Measurements from ENCODE around the gene ASB6. TPM values are rescaled to one million over a fixed set of nuclear protein-coding genes. Genes with fewer than 3 reads are reported as not detected.

The ASB6 gene
- total RNA-seq, 1 donor from 2014 or later: 21.9 TPM

- no peaks in the 10 kb centered on the region for H3K9me3 Mint-ChIP-seq
- H3K27ac Mint-ChIP-seq (ENCODE audit: unreplicated experiment): no peak overlapping the region
- peak overlapping the region; percentile 59 for H3K4me3 Mint-ChIP-seq
- DNase-seq (ENCODE audit: low read depth, low spot score): no peak
- TF ChIP-seq CTCF (conservative IDR thresholded peaks at IDR 0.05): no peak
- peaks cover 3% of the 10 kb centered on the region for H3K27me3 Mint-ChIP-seq (ENCODE audit: low read depth)
- H3K36me3 Mint-ChIP-seq (ENCODE audit: low read depth): no peaks in the 10 kb centered on the region
- H3K4me1 Mint-ChIP-seq: peaks cover 41% of the 10 kb centered on the region
Observed at GRCh38 chr9:129608561-129609481, 33.1 kb downstream of the ASB6 start.

GRCh38 chr9:129607027-129607387 lies 34.9 kb downstream of the ASB6 start:
- H3K4me3 Mint-ChIP-seq: no peak overlapping the region
- no peak for TF ChIP-seq CTCF (conservative IDR thresholded peaks at IDR 0.05)
- peaks cover 3% of the 10 kb centered on the region for H3K27me3 Mint-ChIP-seq (ENCODE audit: low read depth)
- H3K9me3 Mint-ChIP-seq: no peaks in the 10 kb centered on the region
- DNase-seq (ENCODE audit: low read depth, low spot score): no peak
- peaks cover 45% of the 10 kb centered on the region for H3K4me1 Mint-ChIP-seq
- H3K27ac Mint-ChIP-seq (ENCODE audit: unreplicated experiment): no peak overlapping the region
- H3K36me3 Mint-ChIP-seq (ENCODE audit: low read depth): no peaks in the 10 kb centered on the region

GRCh38 chr9:129606161-129607026 lies 35.6 kb downstream of the ASB6 start:
- Mint-ChIP-seq H3K27ac (ENCODE audit: unreplicated experiment) (peak overlapping the region; percentile 81), H3K36me3 (ENCODE audit: low read depth) (no peaks in the 10 kb centered on the region), H3K4me1 (peaks cover 44% of the 10 kb centered on the region), H3K27me3 (ENCODE audit: low read depth) (peaks cover 3% of the 10 kb centered on the region), H3K9me3 (no peaks in the 10 kb centered on the region), H3K4me3 (peak overlapping the region; percentile 41)
- no peak for TF ChIP-seq CTCF (conservative IDR thresholded peaks at IDR 0.05)
- DNase-seq (ENCODE audit: low read depth, low spot score): no peak

GRCh38 chr9:129604766-129605163 lies 37.2 kb downstream of the ASB6 start:
- Mint-ChIP-seq H3K9me3 (no peaks in the 10 kb centered on the region), H3K27me3 (ENCODE audit: low read depth) (peaks cover 1% of the 10 kb centered on the region), H3K36me3 (ENCODE audit: low read depth) (no peaks in the 10 kb centered on the region), H3K4me3 (peak overlapping the region; percentile 23), H3K27ac (ENCODE audit: unreplicated experiment) (peak overlapping the region; percentile 80), H3K4me1 (peaks cover 41% of the 10 kb centered on the region)
- TF ChIP-seq CTCF (conservative IDR thresholded peaks at IDR 0.05): no peak
- no peak for DNase-seq (ENCODE audit: low read depth, low spot score)

- no peaks in the 10 kb centered on the region for H3K36me3 Mint-ChIP-seq (ENCODE audit: low read depth)
Observed at GRCh38 chr9:129604056-129604765, 37.7 kb downstream of the ASB6 start.

More at GRCh38 chr9:129604056-129604765, 37.7 kb downstream of the ASB6 start:
- no peak for DNase-seq (ENCODE audit: low read depth, low spot score)
- Mint-ChIP-seq H3K4me1 (peaks cover 42% of the 10 kb centered on the region), H3K4me3 (no peak overlapping the region), H3K27me3 (ENCODE audit: low read depth) (no peaks in the 10 kb centered on the region), H3K27ac (ENCODE audit: unreplicated experiment) (peak overlapping the region; percentile 80), H3K9me3 (no peaks in the 10 kb centered on the region)
- no peak for TF ChIP-seq CTCF (conservative IDR thresholded peaks at IDR 0.05)
